Measurements from ENCODE around the gene GRM6. TPM values are rescaled to one million over a fixed set of nuclear protein-coding genes. Genes with fewer than 3 reads are reported as not detected.

The GRM6 gene
- polyA plus RNA-seq, 1 donor (not counting 4 experiments of a cell fraction or from before 2014, with no cell fraction given), result not detected

GRCh38 chr5:178982941-178983340 is 12.2 kb downstream of the GRM6 start:
- H3K79me2 ChIP-seq (ENCODE audit: control insufficient read depth, insufficient read depth, low read length), result no peaks in the 10 kb centered on the region
- no peak for DNase-seq (ENCODE audit: low read depth, low spot score)
- FAIRE-seq, result no peak
- no peak overlapping the region for H3K4me2 ChIP-seq (ENCODE audit: control insufficient read depth, extremely low read depth, insufficient read depth, low read depth, low read length)
- no peaks in the 10 kb centered on the region for H3K9me1 ChIP-seq (ENCODE audit: control insufficient read depth, extremely low read depth, insufficient read depth, low read length)
- no peaks in the 10 kb centered on the region for H3K36me3 ChIP-seq (ENCODE audit: control insufficient read depth in 2 of 2, extremely low read depth in 1 of 2, insufficient read depth in 2 of 2, low read length in 2 of 2)
- H3K4me3 ChIP-seq (ENCODE audit: control insufficient read depth in 2 of 3, extremely low read depth in 1 of 3, insufficient read depth in 2 of 3, low read depth in 1 of 3, low read length in 3 of 3), result no peak overlapping the region
- H3K27ac ChIP-seq (ENCODE audit: control insufficient read depth, insufficient read depth, low read length), result no peak overlapping the region
- H3K4me1 ChIP-seq (ENCODE audit: control insufficient read depth, extremely low read depth, insufficient read depth, low read length), result no peaks in the 10 kb centered on the region
- dilution Hi-C loops (cut with MboI; ENCODE audit: extremely low pct_ligation_motif_present, low sequenced_read_pairs), result no loop called here
- TF ChIP-seq CTCF (optimal IDR thresholded peaks at IDR 0.05 in 1 of 3, IDR thresholded peaks at IDR 0.05 in 1 of 3, conservative IDR thresholded peaks at IDR 0.05 in 1 of 3; ENCODE audit: extremely low read depth in 1 of 3, insufficient read depth in 2 of 3, low read length in 3 of 3) (no peak), EZH2 (IDR thresholded peaks at IDR 0.05; ENCODE audit: low read length) (no peak)
- H3K9ac ChIP-seq (ENCODE audit: control insufficient read depth, extremely low read depth, insufficient read depth, low read length), result no peak overlapping the region
- H4K20me1 ChIP-seq (ENCODE audit: control insufficient read depth, extremely low read depth, insufficient read depth, low read length), result no peaks in the 10 kb centered on the region
- H2AFZ ChIP-seq (ENCODE audit: control insufficient read depth, low read length), result no peak overlapping the region
- H3K9me3 ChIP-seq (ENCODE audit: control insufficient read depth, low read depth, low read length), result peaks cover 25% of the 10 kb centered on the region
- no peaks in the 10 kb centered on the region for H3K27me3 ChIP-seq (ENCODE audit: control insufficient read depth, extremely low read depth, insufficient read depth, low read length)

- H3K9me1 ChIP-seq (ENCODE audit: control insufficient read depth, extremely low read depth, insufficient read depth, low read length), result no peaks in the 10 kb centered on the region
- no peak overlapping the region for H3K9ac ChIP-seq (ENCODE audit: control insufficient read depth, extremely low read depth, insufficient read depth, low read length)
- no peaks in the 10 kb centered on the region for H3K36me3 ChIP-seq (ENCODE audit: control insufficient read depth in 2 of 2, extremely low read depth in 1 of 2, insufficient read depth in 2 of 2, low read length in 2 of 2)
- H4K20me1 ChIP-seq (ENCODE audit: control insufficient read depth, extremely low read depth, insufficient read depth, low read length), result no peaks in the 10 kb centered on the region
- no peak for FAIRE-seq
- no peak overlapping the region for H3K4me3 ChIP-seq (ENCODE audit: control insufficient read depth in 2 of 3, extremely low read depth in 1 of 3, insufficient read depth in 2 of 3, low read depth in 1 of 3, low read length in 3 of 3)
- no peak for DNase-seq (ENCODE audit: low read depth, low spot score)
- H3K79me2 ChIP-seq (ENCODE audit: control insufficient read depth, insufficient read depth, low read length), result no peaks in the 10 kb centered on the region
- no peak for TF ChIP-seq EZH2 (IDR thresholded peaks at IDR 0.05; ENCODE audit: low read length)
- TF ChIP-seq CTCF (optimal IDR thresholded peaks at IDR 0.05 in 1 of 3, IDR thresholded peaks at IDR 0.05 in 1 of 3, conservative IDR thresholded peaks at IDR 0.05 in 1 of 3; ENCODE audit: extremely low read depth in 1 of 3, insufficient read depth in 2 of 3, low read length in 3 of 3), result no peak
- no peak overlapping the region for H3K27ac ChIP-seq (ENCODE audit: control insufficient read depth, insufficient read depth, low read length)
- H3K27me3 ChIP-seq (ENCODE audit: control insufficient read depth, extremely low read depth, insufficient read depth, low read length), result no peaks in the 10 kb centered on the region
- no peak overlapping the region for H2AFZ ChIP-seq (ENCODE audit: control insufficient read depth, low read length)
- no peaks in the 10 kb centered on the region for H3K4me1 ChIP-seq (ENCODE audit: control insufficient read depth, extremely low read depth, insufficient read depth, low read length)
- H3K4me2 ChIP-seq (ENCODE audit: control insufficient read depth, extremely low read depth, insufficient read depth, low read depth, low read length), result no peak overlapping the region
- H3K9me3 ChIP-seq (ENCODE audit: control insufficient read depth, low read depth, low read length), result peaks cover 22% of the 10 kb centered on the region
- dilution Hi-C loops (cut with MboI; ENCODE audit: extremely low pct_ligation_motif_present, low sequenced_read_pairs), result no loop called here
These were observed 13.7 kb downstream of the GRM6 start for GRCh38 chr5:178981381-178981780.
